ENCODE data around the gene BLOC1S1. TPM values are rescaled to one million over a fixed set of nuclear protein-coding genes. Genes with fewer than 3 reads are reported as not detected.

BLOC1S1 gene
- total RNA-seq, 2 experiments from 2014 or later = 153 to 162 TPM

DNA sequence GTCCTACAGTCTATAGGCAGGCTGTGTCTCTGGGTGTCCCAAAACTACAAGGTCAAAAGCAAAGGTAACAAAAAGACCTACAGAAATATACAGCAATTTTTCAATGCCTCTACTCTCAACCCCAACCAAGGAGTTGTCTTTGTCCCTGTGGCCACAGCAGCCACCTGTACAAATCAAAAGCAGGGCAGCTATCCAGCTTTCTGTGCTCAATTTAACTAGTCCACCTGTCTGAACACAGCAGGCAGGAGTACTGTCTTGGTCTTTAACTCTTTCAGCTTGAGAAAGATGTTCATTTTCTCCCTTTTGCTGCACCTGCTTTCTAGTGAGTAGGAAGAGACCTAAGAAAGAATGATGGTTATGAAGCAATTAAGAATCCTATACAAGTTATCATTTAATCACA is 46.8 kb downstream of the BLOC1S1 start:
- H3K27ac Mint-ChIP-seq = no peak overlapping the region
- ChIA-PET POLR2A (no interaction called here), CTCF (interaction anchor here (0.8 kb wide), 2 partner anchors 24 to 34 kb away, joined by 3 read pairs; no protein-coding TSS in a partner anchor)
- H3K36me3 Mint-ChIP-seq = peaks cover 26% of the 10 kb centered on the region
- no peaks in the 10 kb centered on the region for H3K27me3 Mint-ChIP-seq
- intact Hi-C loops (cut with micrococcal nuclease) = no loop called here
- DNase-seq = no peak
- H3K9me3 Mint-ChIP-seq = no peaks in the 10 kb centered on the region
- H3K4me3 Mint-ChIP-seq = no peak overlapping the region
- H3K4me1 Mint-ChIP-seq (ENCODE audit: low read depth) = peaks cover 17% of the 10 kb centered on the region

GRCh38 chr12:55765736-55766290 is 50.0 kb downstream of the BLOC1S1 start:
- Mint-ChIP-seq H3K27ac (no peak overlapping the region), H3K4me1 (ENCODE audit: low read depth) (peaks cover 13% of the 10 kb centered on the region), H3K27me3 (no peaks in the 10 kb centered on the region), H3K36me3 (peaks cover 14% of the 10 kb centered on the region), H3K4me3 (no peak overlapping the region), H3K9me3 (no peaks in the 10 kb centered on the region)
- ChIA-PET CTCF (interaction anchor here (1.2 to 1.3 kb wide), 2 partner anchors 13 to 28 kb away, joined by 3 to 4 read pairs; no protein-coding TSS in a partner anchor), POLR2A (interaction anchor here (0.7 kb wide), 1 partner anchor 36 kb away, joined by 3 read pairs; no protein-coding TSS in a partner anchor)
- intact Hi-C loops (cut with micrococcal nuclease) = no loop called here
- DNase-seq = no peak

- H3K4me1 Mint-ChIP-seq (ENCODE audit: low read depth) = peaks cover 5% of the 10 kb centered on the region
- H3K4me3 Mint-ChIP-seq = no peak overlapping the region
- intact Hi-C loops (cut with micrococcal nuclease) = no loop called here
- ChIA-PET POLR2A (no interaction called here), CTCF (interaction anchor here (1.2 kb wide), 1 partner anchor 12 kb away, joined by 3 read pairs; no protein-coding TSS in a partner anchor)
- no peak for DNase-seq
- no peaks in the 10 kb centered on the region for H3K9me3 Mint-ChIP-seq
- peaks cover 12% of the 10 kb centered on the region for H3K36me3 Mint-ChIP-seq
- no peak overlapping the region for H3K27ac Mint-ChIP-seq
- H3K27me3 Mint-ChIP-seq = no peaks in the 10 kb centered on the region
Measured at GRCh38 chr12:55767156-55767555, 51.3 kb downstream of the BLOC1S1 start.

Other genes starting within 250 kb of the BLOC1S1 start
- not detected for gene OR6C70, start 245.9 kb upstream of the BLOC1S1 start, total RNA-seq
- not detected for gene OR6C68, start 223.7 kb upstream of the BLOC1S1 start, total RNA-seq
- not detected for gene OR6C4, start 166.4 kb upstream of the BLOC1S1 start, total RNA-seq
- not detected for gene OR2AP1, start 143.6 kb upstream of the BLOC1S1 start, total RNA-seq
- gene OR10P1, start 79.2 kb upstream of the BLOC1S1 start, total RNA-seq = not detected
- 1 to 10 TPM; 4.1 to 4.5 TPM for gene ITGA7, start 8.1 kb upstream of the BLOC1S1 start, total RNA-seq
- gene RDH5, start 4.3 kb downstream of the BLOC1S1 start, total RNA-seq = 1 to 10 TPM; 5.1 to 7.0 TPM
- 100 to 1,000 TPM; 204 to 210 TPM for gene CD63, start 13.0 kb downstream of the BLOC1S1 start, total RNA-seq
- gene GDF11, start 27.1 kb downstream of the BLOC1S1 start, total RNA-seq = 1 to 10 TPM; 7.7 to 8.7 TPM
- gene SARNP, start 101.7 kb downstream of the BLOC1S1 start, total RNA-seq = 100 to 1,000 TPM; 104 to 110 TPM
- 10 to 100 TPM; 37.9 to 41.2 TPM for gene ORMDL2, start 102.0 kb downstream of the BLOC1S1 start, total RNA-seq
- gene DNAJC14, start 113.5 kb downstream of the BLOC1S1 start, total RNA-seq = 10 to 100 TPM; 34.9 to 35.1 TPM
- gene MMP19, start 126.9 kb downstream of the BLOC1S1 start, total RNA-seq = under 1 TPM in 1 of 2 experiments, not detected in 1; 0.31 TPM
- gene PYM1, start 211.8 kb downstream of the BLOC1S1 start, total RNA-seq = 10 to 100 TPM; 31.6 to 33.0 TPM
- 100 to 1,000 TPM; 348 to 383 TPM for gene DGKA, start 215.1 kb downstream of the BLOC1S1 start, total RNA-seq
- 1 to 10 TPM in 1 of 2 experiments, under 1 TPM in 1; 0.94 to 1.5 TPM for gene PMEL, start 250.0 kb downstream of the BLOC1S1 start, total RNA-seq